GM18873 (cell line): ENCODE measurements around the gene TAMM41.
"Not testable (repeated sequence)": the region's sequence is repeated elsewhere in the genome, so short reads cannot be mapped to it uniquely, and the experiment has no call there.

Experiments used
- ATAC-seq: cut with Tn5 transposase; IDR thresholded peaks from one replicate; pipeline ENCODE4 v1.9.1; 2021; ENCODE audit warnings: mild to moderate bottlenecking, moderate library complexity, moderate number of reproducible peaks; ENCODE audit not compliant: unreplicated experiment, low FRiP score

Gene TAMM41

DNA sequence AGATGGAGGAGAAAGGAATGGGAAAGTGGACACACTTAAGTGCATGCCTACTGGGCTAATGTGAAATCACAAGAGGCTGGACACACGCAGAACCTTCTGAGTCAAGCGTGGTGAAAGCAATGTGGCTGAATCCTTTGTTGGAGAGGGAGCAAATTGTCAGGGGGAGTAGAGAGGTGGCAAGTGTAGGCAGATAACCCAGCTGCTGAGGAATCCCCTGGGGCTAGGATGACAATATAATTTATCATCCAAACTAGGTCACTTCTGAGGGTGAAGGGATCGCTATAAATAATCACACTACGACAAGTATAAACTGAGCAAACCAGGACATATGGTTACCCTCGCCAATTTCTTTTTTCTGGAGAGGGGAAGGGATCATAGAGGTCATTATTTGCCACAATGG, 28.7 kb downstream of the TAMM41 start:
- no peak for ATAC-seq

DNA sequence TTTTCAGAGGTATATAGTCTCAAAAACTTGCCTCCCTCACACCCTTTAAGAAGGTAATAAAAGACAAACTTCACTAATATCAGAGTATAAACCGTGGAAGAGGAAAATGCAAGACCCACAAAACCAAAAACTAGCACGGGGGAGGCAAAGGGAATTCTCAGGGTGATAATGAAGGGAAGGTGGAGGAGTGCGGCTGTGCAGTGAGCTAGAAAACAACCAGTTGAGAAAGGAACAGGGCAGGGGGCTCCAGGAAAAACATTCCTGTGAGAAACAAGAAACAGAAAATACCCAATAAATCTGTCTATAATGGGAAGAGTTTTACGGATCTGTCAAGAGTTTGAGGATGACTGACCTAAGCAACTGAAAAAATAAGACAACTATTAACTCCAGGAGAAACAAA, 31.6 kb downstream of the TAMM41 start:
- no peak for ATAC-seq

DNA sequence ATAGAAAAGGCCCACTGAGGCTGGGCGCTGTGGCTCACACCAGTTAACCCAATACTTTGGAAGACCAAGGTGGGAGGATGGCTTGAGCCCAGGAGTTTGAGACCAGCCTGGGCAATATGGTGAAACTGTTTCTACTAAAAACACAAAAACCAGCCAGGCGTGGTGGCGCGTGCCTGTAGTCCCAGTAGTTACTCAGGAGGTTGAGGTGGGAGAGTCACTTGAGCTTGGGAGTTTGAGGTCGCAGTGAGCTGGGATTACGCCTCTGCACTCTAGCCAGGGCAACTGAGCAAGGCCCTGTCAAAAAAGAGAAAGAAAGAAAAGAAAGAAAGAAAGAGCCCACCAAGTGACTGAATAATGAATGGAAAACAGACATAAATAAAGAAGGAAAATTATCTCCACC, 32.0 kb downstream of the TAMM41 start:
- ATAC-seq: no peak

DNA sequence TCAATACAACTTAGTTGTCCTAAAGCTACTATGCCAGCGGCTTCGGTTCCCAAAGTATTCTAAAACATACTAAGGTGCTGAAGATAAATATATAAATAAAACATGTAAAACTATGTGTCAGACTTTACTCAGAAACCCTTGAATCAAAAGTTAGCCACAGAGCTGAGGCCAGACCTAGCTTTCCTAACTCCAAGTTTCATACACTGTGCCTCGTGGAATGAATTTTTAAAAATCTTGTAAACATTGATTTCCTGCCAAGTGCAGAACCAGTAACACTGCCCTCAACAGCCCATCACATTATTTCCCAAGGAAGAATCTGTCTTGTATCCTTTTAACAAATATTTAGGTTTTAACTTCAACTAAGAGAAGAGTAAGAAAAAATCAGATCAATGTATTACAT, 36.4 kb downstream of the TAMM41 start:
- no peak for ATAC-seq

DNA sequence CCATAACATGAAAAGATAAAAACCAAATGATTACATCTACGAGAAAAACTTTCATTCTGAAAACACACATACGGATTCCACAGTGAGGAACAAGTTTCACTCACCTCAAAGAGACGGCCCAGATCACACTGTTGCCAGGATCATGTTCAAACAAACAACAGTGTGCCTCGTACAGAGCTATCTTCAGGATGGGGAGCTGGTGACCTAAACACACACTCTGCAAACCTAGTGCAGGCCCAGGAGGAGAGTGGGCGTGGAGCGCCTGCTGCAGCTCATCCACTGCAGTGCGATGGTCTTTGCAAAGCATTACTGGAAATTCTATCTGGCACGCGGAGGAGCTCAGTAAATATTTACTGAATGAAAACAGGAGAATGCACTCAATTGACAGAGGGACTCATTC, 38.5 kb downstream of the TAMM41 start:
- ATAC-seq: no peak

DNA sequence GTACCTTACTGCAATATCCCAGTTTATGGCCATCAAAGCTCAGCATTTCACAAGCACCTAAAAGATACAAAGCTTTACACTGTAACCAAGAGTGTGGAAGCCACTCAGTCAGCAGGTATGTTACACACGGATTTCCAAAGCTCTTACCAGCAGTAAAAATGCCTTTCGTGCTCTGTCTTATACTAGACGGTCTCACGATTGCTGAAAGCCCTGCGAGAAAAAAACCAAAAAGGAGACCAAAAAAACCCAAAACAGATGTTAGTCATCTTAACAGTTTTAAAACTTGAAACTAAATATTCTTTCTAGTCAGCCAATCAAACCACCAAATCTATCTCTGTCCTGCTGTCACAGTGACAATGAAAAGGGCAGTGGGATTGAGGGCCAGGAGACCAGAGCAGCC, 39.0 kb downstream of the TAMM41 start:
- no peak for ATAC-seq

DNA sequence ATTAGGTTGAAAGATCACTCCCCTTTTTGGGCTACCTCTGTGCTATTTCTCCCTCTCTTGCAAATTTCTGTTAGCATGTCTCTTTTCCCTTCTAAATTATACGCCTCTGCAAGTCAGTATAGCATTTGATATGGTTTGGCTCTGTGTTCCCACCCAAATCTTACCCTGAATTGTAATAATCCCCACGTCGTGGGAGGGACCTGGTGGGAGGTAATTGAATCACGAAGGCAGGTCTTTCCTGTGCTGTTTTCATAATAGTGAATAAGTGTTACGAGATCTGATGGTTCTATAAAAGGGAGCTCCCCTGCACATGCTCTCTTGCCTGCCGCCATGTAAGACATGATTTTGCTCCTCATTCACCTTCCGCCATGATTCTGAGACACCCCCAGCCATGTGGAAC, 41.0 kb downstream of the TAMM41 start:
- ATAC-seq: no peak

DNA sequence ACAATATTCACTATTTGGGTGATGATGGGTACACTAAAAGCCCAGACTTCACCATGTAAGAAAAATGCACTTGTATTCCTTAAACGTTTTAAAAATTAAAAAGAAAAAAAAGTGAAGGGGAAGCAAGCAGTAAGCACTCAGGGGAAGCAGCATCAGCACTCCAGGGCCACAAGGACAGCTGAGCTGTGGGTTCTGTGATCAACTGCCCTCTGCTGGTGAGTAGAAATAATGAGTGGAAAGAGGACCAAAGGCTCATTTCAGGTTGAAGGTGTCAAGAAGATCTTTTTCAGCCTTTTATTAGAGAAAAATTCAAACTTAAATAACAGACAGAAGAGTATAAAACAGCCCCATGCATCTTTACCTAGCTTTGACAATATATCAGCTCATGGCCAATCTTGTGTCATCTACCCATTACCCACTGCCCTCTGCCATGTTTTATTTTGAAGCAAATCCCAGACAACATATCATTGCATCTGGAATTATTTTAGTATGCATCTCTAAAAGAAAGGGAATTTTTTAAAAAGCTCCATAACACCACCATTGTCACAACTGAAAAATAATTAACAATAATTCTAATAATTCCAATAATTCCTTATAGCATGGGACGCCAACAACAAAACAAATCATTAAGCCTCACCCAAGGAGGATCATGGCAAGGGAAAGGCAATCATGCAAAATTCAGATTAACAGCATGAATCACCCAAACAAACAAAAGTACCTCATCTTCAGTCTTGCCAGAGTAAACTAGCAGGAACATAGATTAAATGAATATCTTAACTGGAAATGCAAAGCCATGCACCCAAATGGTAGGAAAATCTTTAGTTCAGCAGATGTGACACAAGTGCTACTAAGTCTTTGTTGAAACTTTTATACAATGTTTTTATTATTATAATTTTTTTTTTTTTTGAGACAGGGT, 42.5 kb downstream of the TAMM41 start:
- no peak for ATAC-seq

DNA sequence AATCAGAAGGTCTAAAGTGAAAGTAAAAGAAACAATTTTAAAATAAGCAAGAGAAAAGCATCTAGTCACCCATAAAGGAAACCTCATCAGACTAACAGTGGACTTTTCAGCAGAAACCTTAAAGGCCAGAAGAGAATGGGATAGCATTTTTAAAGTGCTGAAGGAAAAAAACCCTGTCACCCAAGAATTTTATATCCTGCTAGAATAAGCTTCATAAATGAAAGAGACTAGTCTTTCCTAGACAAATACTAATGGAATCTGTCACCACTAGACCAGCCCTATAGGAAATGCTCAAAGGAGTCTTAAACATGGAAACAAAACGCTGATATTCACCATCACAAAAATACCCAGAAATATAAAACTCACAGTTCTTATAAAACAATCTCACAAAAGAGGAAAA, 46.9 kb downstream of the TAMM41 start:
- ATAC-seq: no peak

DNA sequence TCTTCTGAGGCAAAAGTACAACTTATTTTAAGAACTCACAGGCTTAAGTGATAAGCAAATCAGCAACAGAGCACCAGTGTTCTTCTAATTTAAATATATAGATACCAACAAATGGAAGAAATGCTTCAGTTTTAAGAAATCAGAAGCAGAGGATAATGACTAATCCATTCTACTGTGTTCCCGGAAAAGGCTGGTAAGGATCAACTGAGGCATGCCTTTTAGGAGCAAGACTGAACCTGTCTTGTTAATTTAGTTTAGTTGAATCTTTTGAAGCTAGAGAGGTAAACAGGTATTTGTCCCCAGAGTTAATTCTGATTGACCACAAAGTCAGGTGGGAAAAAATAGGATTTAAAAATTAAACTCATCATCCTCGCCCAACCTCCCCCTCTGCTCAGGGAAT, 51.8 kb downstream of the TAMM41 start:
- no peak for ATAC-seq

DNA sequence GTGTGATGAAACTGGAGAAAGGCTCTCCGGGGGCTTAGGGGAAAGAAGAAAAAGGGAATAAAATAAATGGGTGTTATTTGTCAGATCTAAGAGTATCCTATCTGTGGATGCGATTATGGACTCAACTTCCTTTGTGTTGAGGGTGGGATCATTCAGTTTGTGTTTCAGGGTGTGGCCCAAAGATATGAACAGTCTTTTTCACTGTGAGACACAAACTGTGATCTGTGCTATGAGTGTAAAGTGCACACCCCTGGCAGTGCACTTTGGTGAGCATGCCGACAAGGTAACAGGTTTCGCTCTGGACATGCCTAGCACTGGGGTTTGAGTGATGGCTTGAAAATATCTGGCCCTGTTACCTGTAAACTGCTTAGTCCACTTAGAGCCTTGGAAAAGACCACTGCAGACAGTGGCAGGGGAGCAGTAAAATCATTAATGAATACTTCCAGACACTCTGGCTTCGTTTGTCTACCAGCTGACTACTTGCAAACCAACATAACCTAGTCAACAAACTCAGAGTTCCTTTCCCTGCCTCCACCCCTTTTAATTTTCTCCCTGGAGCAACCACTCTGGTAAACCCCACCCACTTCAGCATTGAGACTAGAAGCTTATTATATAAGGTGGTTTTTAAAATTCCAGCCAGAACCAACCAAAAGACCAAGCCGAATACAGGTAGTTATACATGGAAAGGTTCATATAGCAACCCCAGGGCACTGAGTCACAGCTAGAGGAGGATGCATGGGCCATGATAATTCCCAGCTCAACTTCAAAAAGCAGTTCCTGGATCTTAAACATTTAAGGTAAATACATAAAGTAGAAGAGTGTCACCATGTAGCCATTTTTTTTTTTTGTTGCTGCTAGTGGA, 55.1 kb downstream of the TAMM41 start:
- no peak for ATAC-seq

DNA sequence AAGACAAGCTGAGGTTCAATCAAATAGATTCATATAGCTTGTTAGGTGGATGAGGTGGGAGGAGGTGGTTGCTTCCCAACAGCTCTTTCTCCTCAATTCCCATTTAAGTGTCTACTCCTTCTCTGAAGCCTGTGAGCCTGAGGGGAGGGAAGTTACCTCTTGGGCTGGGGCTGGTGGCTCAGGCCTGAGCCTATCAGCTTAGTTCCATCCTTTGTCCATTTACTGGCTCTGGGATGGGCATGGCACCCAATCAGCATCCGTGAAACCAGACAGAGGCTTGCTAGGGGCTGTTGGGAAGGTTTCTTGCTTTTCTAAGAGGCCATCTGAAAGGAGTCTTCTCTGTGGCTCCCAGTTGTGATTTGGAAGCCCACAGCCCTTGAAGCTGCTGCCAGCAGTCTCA, 57.3 kb downstream of the TAMM41 start:
- no peak for ATAC-seq

DNA sequence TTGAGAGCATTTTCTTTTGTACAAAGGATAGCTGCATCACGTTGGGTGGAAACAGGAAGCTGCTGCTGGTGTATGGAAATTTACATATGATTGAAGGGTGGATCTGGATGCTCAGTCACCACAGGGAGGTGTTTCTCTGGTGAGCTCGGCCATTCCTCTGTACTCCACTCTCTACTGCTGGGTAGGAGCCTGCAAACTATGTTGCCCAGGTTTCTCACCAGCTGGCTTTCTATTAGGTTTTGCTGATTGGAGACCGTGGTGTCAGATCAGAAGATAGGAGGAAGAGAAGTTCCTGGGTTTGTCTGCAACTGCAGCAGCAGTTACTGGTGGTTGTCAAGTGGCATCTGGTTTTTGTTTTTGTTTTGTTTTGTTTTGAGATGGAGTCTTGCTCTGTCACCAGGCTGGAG, 61.7 kb downstream of the TAMM41 start:
- ATAC-seq: no peak

DNA sequence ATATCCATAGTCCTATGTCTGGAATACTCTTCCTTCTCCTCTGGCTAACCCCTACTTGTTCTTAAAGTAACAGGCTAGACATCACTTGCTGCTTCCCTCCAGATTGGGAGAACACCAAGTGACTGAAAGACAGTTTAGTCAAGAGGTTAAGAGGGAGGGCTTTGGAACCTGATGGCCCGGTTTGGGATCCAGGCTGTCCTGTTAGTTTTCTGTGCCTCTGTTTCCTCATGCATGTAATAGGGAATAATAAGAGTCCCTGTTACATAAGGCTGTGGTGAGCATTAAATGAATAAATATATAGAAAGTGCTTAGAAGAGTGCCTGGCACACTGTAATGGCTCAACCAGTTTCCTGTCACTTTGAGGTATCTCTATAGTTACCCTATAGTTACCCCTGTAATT, 66.3 kb downstream of the TAMM41 start:
- no peak for ATAC-seq

DNA sequence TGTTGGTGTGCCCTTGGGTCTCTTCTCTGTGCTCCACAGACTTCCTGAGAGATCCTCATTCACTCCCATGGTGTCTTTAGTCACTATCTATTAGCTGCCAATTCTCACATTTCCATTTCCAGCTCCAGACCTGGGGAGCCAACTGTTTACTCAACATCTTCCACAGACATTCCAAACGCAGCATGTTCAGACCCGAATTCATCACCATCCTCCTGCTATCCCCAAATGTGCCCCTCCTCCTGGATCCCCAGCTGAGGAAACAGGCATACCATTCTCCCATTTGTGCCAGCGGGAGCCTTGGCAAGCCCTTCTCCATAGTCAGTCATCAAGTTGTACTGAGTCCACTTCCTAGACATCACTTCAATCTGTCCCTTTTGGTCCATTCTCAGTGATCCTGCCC, 67.1 kb downstream of the TAMM41 start:
- no peak for ATAC-seq

DNA sequence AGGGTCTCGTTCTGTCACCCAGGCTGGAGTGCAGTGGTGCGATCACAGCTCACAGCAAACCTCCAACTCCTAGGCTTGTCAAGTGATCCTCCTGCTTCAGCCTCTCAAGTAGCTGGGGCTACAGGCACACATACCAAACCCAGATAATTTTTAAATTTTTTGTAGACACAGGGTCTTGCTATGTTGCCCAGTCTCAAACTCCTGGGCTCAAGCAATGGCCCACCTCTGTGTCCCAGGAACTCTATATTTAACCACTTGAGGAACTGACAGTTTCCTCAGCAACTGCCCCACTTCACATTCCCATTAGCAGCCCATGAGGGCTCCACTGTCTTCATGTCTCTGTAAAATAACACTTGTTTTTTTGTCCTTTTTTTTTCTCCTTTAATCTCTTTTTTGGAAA, 68.4 kb downstream of the TAMM41 start:
- ATAC-seq: no peak

DNA sequence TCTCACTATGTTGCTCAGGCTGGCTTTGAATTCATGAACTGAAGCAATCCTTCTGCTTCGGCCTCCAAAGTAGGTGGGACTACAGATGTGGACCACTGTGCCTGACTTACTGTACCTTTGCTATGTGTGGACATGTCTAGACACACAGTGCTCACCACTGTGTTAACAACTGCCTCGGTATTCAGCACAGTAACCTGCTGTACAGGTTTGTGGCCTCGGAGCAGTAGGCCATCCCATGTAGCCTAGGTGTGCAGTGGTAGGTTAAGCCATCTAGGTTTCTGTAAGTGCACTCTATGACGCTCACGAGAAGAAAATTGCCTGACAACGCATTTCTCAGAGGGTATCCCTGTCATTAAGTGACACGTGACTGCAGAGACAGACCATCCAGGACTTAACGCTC, 70.3 kb downstream of the TAMM41 start:
- no peak for ATAC-seq

DNA sequence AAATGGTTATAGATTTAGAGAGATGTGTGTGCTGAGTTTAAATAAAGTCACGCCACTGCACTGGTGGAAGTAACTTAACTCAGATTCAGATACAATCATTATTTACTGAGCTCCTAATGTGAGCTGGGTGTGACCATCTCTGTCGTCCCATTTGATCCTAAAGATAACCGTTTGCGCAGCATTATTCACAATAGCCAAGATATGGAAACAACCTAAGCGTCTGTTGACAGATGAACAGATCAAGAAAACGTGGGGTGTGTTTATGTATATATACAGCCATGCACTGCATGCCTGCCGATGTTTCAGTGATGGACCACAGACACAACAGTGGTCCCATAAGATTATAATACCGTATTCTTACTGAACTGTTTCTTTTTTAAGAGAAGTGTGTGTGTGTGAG, 71.2 kb downstream of the TAMM41 start:
- no peak for ATAC-seq

DNA sequence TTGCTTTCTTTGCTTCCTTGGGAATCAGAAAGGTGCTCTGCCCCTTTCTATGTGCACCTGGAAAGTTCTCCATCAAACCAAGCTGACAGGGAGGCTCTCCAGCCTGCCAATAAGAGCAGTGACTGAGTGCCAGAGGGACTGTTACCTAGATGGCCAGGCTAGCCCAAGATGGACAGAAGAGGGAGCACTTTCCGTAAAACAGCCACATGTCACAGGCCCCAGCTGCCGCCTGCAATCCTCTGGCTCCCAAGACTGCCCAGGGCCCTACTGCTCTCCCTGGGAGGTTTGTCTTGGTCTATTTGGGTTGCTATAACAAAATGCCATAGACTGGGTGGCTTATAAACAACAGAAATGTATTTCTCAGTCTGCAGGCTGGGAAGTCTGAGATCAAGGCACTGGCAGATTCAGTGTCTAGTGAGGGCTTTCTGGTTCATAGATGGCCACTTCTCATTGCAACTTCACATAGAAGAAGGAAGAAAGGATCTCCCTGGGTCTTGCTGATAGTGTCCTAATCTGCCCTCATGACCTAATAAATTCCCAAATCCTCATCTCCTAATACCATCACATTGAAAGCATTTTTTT, 72.3 kb downstream of the TAMM41 start:
- no peak for ATAC-seq

DNA sequence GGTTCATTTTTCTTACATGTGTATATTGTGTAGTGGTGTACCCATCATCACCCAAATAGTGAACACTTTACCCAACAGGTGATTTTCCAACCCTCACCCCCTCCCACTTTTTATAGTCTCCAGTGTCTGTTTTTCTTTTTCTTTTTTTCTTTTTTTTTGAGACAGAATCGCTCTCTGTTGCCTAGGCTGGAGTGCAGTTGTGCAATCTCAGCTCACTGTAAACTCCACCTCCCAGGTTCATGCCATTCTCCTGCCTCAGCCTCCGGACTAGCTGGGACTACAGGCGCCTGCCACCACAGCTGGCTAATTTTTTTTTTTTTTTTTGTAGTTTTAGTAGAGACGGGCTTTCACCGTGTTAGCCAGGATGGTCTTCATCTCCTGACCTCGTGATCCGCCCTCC, 74.8 kb downstream of the TAMM41 start:
- not testable (repeated sequence) for ATAC-seq
